HL-60 (cell line): ENCODE results near the gene KIAA0825.

Experiments used
- DNase-seq, 2 experiments: peaks; one replicate each; pipeline ENCODE4 v3.0.0-alpha.2; 2010 to 2020; ENCODE audit warnings: low read depth in 1 of 2, low spot score in 1 of 2
- H3K27ac ChIP-seq: fragments of 250-450 bp; sonication (Bioruptor Pico); replicated peaks from 2 replicates; pipeline ENCODE4 v1.5.1; 2020; ENCODE audit warnings: mild to moderate bottlenecking, moderate library complexity
- H3K27me3 ChIP-seq: fragments of 250-450 bp; sonication (Bioruptor Pico); 2 replicates; pipeline ENCODE4 v1.5.1; 2021; ENCODE audit warnings: mild to moderate bottlenecking, moderate library complexity; ENCODE audit not compliant: insufficient read depth, poor library complexity, severe bottlenecking
- H3K4me3 ChIP-seq: replicated peaks from 2 replicates; pipeline ENCODE4 v1.5.1; 2011; ENCODE audit warnings: mild to moderate bottlenecking, control low read depth, low read length; ENCODE audit not compliant: insufficient read depth
- GABPA ChIP-seq: IDR thresholded peaks from 2 replicates; pipeline ENCODE4 v1.6.1; 2012; ENCODE audit warnings: low read depth
- POLR2AphosphoS5 ChIP-seq: IDR thresholded peaks from 2 replicates; pipeline ENCODE4 v1.6.1; 2012; ENCODE audit warnings: low read depth
- REST ChIP-seq: IDR thresholded peaks from 2 replicates; pipeline ENCODE4 v1.6.1; 2012; ENCODE audit warnings: low read depth; ENCODE audit not compliant: insufficient replicate concordance
- SPI1 ChIP-seq: IDR thresholded peaks from 2 replicates; pipeline ENCODE4 v1.6.1; 2012; ENCODE audit warnings: low read depth, mild to moderate bottlenecking, borderline replicate concordance
- TF ChIP-seq, protein P1 (sequence below): IDR thresholded peaks from one replicate; pipeline ENCODE4 v1.5.1; 2011; ENCODE audit warnings: low read length, control low read depth, inconsistent platforms; ENCODE audit not compliant: insufficient read depth

The KIAA0825 gene

GRCh38 chr5:94660506-94660905 lies 42.1 kb upstream of the KIAA0825 start:
- TF ChIP-seq SPI1 (no peak), GABPA (no peak), REST (no peak), POLR2AphosphoS5 (no peak)
- TF ChIP-seq, protein P1, sequence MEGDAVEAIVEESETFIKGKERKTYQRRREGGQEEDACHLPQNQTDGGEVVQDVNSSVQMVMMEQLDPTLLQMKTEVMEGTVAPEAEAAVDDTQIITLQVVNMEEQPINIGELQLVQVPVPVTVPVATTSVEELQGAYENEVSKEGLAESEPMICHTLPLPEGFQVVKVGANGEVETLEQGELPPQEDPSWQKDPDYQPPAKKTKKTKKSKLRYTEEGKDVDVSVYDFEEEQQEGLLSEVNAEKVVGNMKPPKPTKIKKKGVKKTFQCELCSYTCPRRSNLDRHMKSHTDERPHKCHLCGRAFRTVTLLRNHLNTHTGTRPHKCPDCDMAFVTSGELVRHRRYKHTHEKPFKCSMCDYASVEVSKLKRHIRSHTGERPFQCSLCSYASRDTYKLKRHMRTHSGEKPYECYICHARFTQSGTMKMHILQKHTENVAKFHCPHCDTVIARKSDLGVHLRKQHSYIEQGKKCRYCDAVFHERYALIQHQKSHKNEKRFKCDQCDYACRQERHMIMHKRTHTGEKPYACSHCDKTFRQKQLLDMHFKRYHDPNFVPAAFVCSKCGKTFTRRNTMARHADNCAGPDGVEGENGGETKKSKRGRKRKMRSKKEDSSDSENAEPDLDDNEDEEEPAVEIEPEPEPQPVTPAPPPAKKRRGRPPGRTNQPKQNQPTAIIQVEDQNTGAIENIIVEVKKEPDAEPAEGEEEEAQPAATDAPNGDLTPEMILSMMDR, result no peak
- no peaks in the 10 kb centered on the region for H3K27me3 ChIP-seq
- no peak overlapping the region for H3K4me3 ChIP-seq
- H3K27ac ChIP-seq, result no peak overlapping the region
- DNase-seq, result no peak

- no peak overlapping the region for H3K4me3 ChIP-seq
- no peak overlapping the region for H3K27ac ChIP-seq
- no peaks in the 10 kb centered on the region for H3K27me3 ChIP-seq
- TF ChIP-seq POLR2AphosphoS5 (no peak), GABPA (no peak), SPI1 (no peak), REST (no peak)
- DNase-seq, result no peak
These were observed 39.9 kb upstream of the KIAA0825 start for GRCh38 chr5:94658272-94658671.

DNA sequence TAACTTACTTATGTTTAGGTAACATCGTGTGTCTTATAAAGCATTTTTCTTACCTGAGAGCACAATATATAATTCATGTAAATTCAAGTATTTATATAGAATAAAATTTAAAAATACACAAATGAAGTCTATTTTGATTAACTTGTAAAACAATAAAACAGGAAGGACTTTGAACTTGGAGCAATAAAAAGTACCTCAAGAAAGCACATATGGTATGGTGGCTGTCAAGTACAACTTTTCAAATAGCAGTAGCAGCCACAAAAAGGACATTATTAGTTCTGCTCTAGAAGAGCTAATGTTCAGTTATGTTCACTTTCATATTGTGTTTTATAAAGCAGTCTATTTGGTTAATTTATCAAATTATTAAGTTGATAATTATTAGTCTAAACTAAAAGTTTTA lies 31.5 kb upstream of the KIAA0825 start:
- Histone ChIP-seq H3K27me3 (no peaks in the 10 kb centered on the region), H3K4me3 (no peak overlapping the region), H3K27ac (no peak overlapping the region)
- no peak for TF ChIP-seq REST
- no peak for TF ChIP-seq SPI1
- TF ChIP-seq GABPA, result no peak
- TF ChIP-seq, protein P1, result no peak
- TF ChIP-seq POLR2AphosphoS5, result no peak
- no peak for DNase-seq

DNA sequence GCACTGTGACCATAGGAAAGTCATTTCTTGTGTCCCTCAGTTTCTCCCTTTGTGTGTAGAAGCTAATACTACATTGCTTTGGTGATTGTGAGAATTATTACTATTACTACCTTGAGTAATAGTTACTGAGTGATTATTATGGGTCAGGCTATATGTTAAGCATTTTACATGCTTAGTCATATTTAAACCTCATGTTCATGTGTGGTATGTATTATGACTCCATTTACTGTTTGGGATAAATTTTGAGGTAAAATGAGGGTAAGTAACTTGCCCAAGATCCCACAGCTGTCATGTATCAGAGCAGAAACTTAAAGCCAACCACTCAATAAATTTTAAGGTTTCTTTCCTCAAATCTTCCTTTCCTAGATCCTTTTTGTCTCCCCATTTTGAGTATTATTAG lies 28.4 kb upstream of the KIAA0825 start:
- no peak for DNase-seq
- H3K27me3 ChIP-seq, result no peaks in the 10 kb centered on the region
- H3K27ac ChIP-seq, result no peak overlapping the region
- H3K4me3 ChIP-seq, result no peak overlapping the region
- TF ChIP-seq, protein P1, result no peak
- TF ChIP-seq POLR2AphosphoS5, result no peak
- TF ChIP-seq GABPA, result no peak
- no peak for TF ChIP-seq REST
- no peak for TF ChIP-seq SPI1
